ENCODE measurements around the gene CCDC91. TPM values are rescaled to one million over a fixed set of nuclear protein-coding genes. Genes with fewer than 3 reads are reported as not detected.

CCDC91 gene
- polyA plus RNA-seq, 2 of the 4 experiments (the other 2 are of a cell fraction): 26.0 to 48.1 TPM

- peak overlapping the region in 1 of 2 experiments; percentile 16; a peak in 1 of 6 replicates for H3K27ac ChIP-seq
- DNase-seq (ENCODE audit: low read depth in 1 of 2, low spot score in 1 of 2) (no peak), ATAC-seq (no peak), FAIRE-seq (no peak)
- H3K4me3 ChIP-seq: no peak overlapping the region
- 96% methylated on average over 4 of the region's 4 CpGs for WGBS (ENCODE audit: missing lambda C conversion rate)
- ChIA-PET CTCF (interaction anchor here (1.0 kb wide), 1 partner anchor 16 kb away, joined by 3 read pairs; no protein-coding TSS in a partner anchor), POLR2A (no interaction called here)
- 0 out of 3 replicates have a peak overlapping the region, but pooled peaks have one; percentile 10 for H3K4me2 ChIP-seq
- H3K4me1 ChIP-seq: peaks cover 7% of the 10 kb centered on the region; the same call in 2 of the 3 replicates
- H3K9me3 ChIP-seq: no peaks in the 10 kb centered on the region
- TF ChIP-seq E2F6 (IDR thresholded peaks at IDR 0.05; ENCODE audit: borderline replicate concordance, low read depth) (no peak), NPAS2 (CRISPR knock-in tag; IDR thresholded peaks at IDR 0.05; ENCODE audit: borderline replicate concordance) (no peak), JUNB (IDR thresholded peaks at IDR 0.05) (no peak), HMGXB4 (CRISPR knock-in tag; IDR thresholded peaks at IDR 0.05; ENCODE audit: borderline replicate concordance) (no peak), BHLHE40 (IDR thresholded peaks at IDR 0.05; ENCODE audit: low read depth, low read length) (no peak), ELK1 (IDR thresholded peaks at IDR 0.05; ENCODE audit: low read depth, low read length) (no peak), RFX5 (IDR thresholded peaks at IDR 0.05) (no peak), RAD21 (conservative IDR thresholded peaks at IDR 0.05 in 1 of 2, IDR thresholded peaks at IDR 0.05 in 1 of 2) (no peak), HOXA7 (CRISPR knock-in tag; IDR thresholded peaks at IDR 0.05) (no peak)
These were observed 150.2 kb downstream of the CCDC91 start for GRCh38 chr12:28340261-28341045.

- ChIA-PET POLR2A (no interaction called here), CTCF (interaction anchor here (0.7 kb wide), 1 partner anchor 158 kb away, joined by 3 read pairs; no protein-coding TSS in a partner anchor)
- no peak overlapping the region for H3K4me3 ChIP-seq
- H3K27ac ChIP-seq: no peak overlapping the region
- ATAC-seq (no peak), FAIRE-seq (no peak), DNase-seq (ENCODE audit: low read depth in 1 of 2, low spot score in 1 of 2) (no peak)
- H3K4me2 ChIP-seq: no peak overlapping the region
- 53% methylated on average over 1 of the region's 1 CpG for WGBS (ENCODE audit: missing lambda C conversion rate)
- H3K4me1 ChIP-seq: peaks cover 7% of the 10 kb centered on the region; the same call in 2 of the 3 replicates
- no peak for TF ChIP-seq NPAS2 (CRISPR knock-in tag; IDR thresholded peaks at IDR 0.05; ENCODE audit: borderline replicate concordance)
- no peak for TF ChIP-seq NFE2L2 (conservative IDR thresholded peaks at IDR 0.05; ENCODE audit: low read length)
- no peak for TF ChIP-seq POLR2AphosphoS2 (conservative IDR thresholded peaks at IDR 0.05; ENCODE audit: low read length)
- no peak for TF ChIP-seq PBX3 (IDR thresholded peaks at IDR 0.05)
- TF ChIP-seq ZC3H11A (IDR thresholded peaks at IDR 0.05): no peak
- no peak for TF ChIP-seq CHD4 (IDR thresholded peaks at IDR 0.05; ENCODE audit: borderline replicate concordance)
- no peak for TF ChIP-seq EP300 (IDR thresholded peaks at IDR 0.05)
- TF ChIP-seq CBX8 (IDR thresholded peaks at IDR 0.05): no peak
- no peak for TF ChIP-seq HMGXB4 (CRISPR knock-in tag; IDR thresholded peaks at IDR 0.05; ENCODE audit: borderline replicate concordance)
- TF ChIP-seq RCOR1 (IDR thresholded peaks at IDR 0.05; ENCODE audit: low read depth, low read length): no peak
- no peak for TF ChIP-seq MAX (IDR thresholded peaks at IDR 0.05)
- no peak for TF ChIP-seq MAZ (IDR thresholded peaks at IDR 0.05; ENCODE audit: borderline replicate concordance, low read depth, low read length)
- no peak for TF ChIP-seq FOSL2 (IDR thresholded peaks at IDR 0.05)
- TF ChIP-seq FOSL2 (CRISPR knock-in tag; IDR thresholded peaks at IDR 0.05): no peak
- H3K9me3 ChIP-seq: no peaks in the 10 kb centered on the region
These were observed 153.5 kb downstream of the CCDC91 start for GRCh38 chr12:28343713-28344112.

Data from A549 (cell line).